Central memory CD4-positive, alpha-beta T cell (primary cell): ENCODE measurements around the gene PRKAA1.
"Not testable (repeated sequence)": the region's sequence is repeated elsewhere in the genome, so short reads cannot be mapped to it uniquely, and the experiment has no call there.

Experiments
- DNase-seq: peaks from one replicate; pipeline ENCODE4 v3.0.0; 2022

Gene PRKAA1

GRCh38 chr5:40779561-40779960, 18.6 kb downstream of the PRKAA1 start:
- no peak for DNase-seq

GRCh38 chr5:40778133-40778532, 20.0 kb downstream of the PRKAA1 start:
- DNase-seq, result no peak

- no peak for DNase-seq
Observed at GRCh38 chr5:40776658-40776977, 21.6 kb downstream of the PRKAA1 start.

- DNase-seq, result no peak
Observed at GRCh38 chr5:40775846-40776657, 22.1 kb downstream of the PRKAA1 start.

GRCh38 chr5:40775085-40775845, 22.9 kb downstream of the PRKAA1 start:
- DNase-seq, result no peak

- DNase-seq, result no peak
Observed at GRCh38 chr5:40774623-40775022, 23.6 kb downstream of the PRKAA1 start.

GRCh38 chr5:40770764-40771163, 27.4 kb downstream of the PRKAA1 start:
- DNase-seq, result no peak

GRCh38 chr5:40762705-40763104, 35.5 kb downstream of the PRKAA1 start:
- no peak for DNase-seq

- no peak for DNase-seq
Observed at GRCh38 chr5:40757400-40757799, 40.8 kb downstream of the PRKAA1 start.

- peak; percentile 92 for DNase-seq
Observed at GRCh38 chr5:40755407-40756365, 42.5 kb downstream of the PRKAA1 start, which contains the start of gene TTC33. TSS of gene TTC33 (minus strand) at chr5:40755961. CDS start at chr5:40747018, 8,943 bp downstream.

GRCh38 chr5:40755093-40755406, 43.1 kb downstream of the PRKAA1 start:
- DNase-seq, result peak; percentile 67

- peak; percentile 62 for DNase-seq
Observed at GRCh38 chr5:40754381-40755092, 43.6 kb downstream of the PRKAA1 start.

GRCh38 chr5:40746703-40747102, 51.5 kb downstream of the PRKAA1 start:
- no peak for DNase-seq

- no peak for DNase-seq
Observed at GRCh38 chr5:40743771-40744170, 54.4 kb downstream of the PRKAA1 start.

- DNase-seq, result no peak
Observed at GRCh38 chr5:40738502-40738901, 59.7 kb downstream of the PRKAA1 start.

GRCh38 chr5:40736103-40736875, 61.9 kb downstream of the PRKAA1 start:
- DNase-seq, result peak; percentile 52

GRCh38 chr5:40735609-40736008, 62.6 kb downstream of the PRKAA1 start:
- DNase-seq, result no peak

GRCh38 chr5:40734986-40735385, 63.2 kb downstream of the PRKAA1 start:
- no peak for DNase-seq

- no peak for DNase-seq
Observed at GRCh38 chr5:40733879-40734563, 64.2 kb downstream of the PRKAA1 start.

- no peak for DNase-seq
Observed at GRCh38 chr5:40733434-40733833, 64.7 kb downstream of the PRKAA1 start.

GRCh38 chr5:40722497-40722911, 75.7 kb downstream of the PRKAA1 start:
- not testable (repeated sequence) for DNase-seq
